ENCODE results near the gene PERM1. TPM values are rescaled to one million over a fixed set of nuclear protein-coding genes. Genes with fewer than 3 reads are reported as not detected.

Gene PERM1
- total and polyA plus RNA-seq, 9 of the 15 experiments (the other 6 are each of a cell fraction or from before 2014, with no cell fraction given) = not detected

DNA sequence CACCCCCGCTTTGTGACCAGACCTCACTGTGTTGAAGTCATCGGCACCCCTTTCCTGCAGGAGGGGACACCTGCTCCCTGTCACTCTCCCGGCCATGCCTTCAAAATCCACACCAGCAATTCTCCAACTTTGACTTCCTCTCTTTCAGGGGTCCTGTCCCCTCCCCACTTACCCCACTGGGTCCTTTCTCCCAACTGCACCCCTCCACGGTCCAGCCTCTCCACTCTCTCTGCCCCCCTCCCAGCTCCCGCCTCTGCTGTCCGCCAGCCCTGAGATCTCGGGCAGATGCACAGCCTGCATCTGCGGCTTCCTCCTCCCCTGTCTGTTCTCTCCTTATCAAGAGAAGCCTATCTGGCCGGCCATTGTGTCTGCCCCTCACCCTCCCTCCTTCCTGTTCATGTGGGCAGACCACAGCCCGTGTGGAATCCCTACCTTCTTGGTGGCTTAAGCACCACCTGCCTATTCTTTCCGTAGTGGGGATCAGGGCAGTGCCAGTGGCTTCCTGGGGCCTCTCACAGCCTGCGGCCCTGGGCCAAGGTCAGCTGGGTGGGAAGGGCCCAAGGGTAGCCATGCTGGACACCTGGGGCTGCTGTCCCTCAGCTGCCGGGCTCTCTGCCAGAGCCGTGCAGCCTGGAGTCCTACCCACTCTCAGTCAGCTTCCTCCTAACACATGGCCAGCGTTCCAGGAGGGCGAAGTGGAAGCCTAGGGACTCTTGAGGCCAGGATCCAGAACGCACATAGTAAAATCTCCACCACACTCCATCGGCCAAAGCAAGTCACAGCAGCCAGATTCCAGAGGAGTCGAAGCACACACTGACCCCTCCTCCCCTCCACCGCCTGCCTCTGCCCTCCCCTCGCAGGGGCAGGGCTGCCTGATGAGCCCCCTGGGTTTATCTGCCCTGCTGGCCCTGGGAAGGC, 23.1 kb upstream of the PERM1 start (continued):
- TF ChIP-seq, protein P1, sequence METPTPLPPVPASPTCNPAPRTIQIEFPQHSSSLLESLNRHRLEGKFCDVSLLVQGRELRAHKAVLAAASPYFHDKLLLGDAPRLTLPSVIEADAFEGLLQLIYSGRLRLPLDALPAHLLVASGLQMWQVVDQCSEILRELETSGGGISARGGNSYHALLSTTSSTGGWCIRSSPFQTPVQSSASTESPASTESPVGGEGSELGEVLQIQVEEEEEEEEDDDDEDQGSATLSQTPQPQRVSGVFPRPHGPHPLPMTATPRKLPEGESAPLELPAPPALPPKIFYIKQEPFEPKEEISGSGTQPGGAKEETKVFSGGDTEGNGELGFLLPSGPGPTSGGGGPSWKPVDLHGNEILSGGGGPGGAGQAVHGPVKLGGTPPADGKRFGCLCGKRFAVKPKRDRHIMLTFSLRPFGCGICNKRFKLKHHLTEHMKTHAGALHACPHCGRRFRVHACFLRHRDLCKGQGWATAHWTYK (CRISPR knock-in tag; IDR thresholded peaks at IDR 0.05) = peak; percentile 93
- TF ChIP-seq TAF7 (tag; IDR thresholded peaks at IDR 0.05) = 0 out of 2 replicates have a peak, but pooled peaks have one; percentile 69
- no peak for TF ChIP-seq TRIM28 (IDR thresholded peaks at IDR 0.05)
- peak; percentile 79; the same call in 1 of the 2 replicates for TF ChIP-seq ELF2 (CRISPR knock-in tag; IDR thresholded peaks at IDR 0.05)
- TF ChIP-seq YBX1 (IDR thresholded peaks at IDR 0.05) = no peak
- TF ChIP-seq PHB (CRISPR knock-in tag; IDR thresholded peaks at IDR 0.05) = 0 out of 2 replicates have a peak, but pooled peaks have one; percentile 24
- 0 out of 2 replicates have a peak, but pooled peaks have one; percentile 32 for TF ChIP-seq ZNF445 (CRISPR knock-in tag; IDR thresholded peaks at IDR 0.05; ENCODE audit: low read depth)
- TF ChIP-seq ELF4 (CRISPR knock-in tag; IDR thresholded peaks at IDR 0.05) = peak; percentile 27; the same call in 1 of the 2 replicates
- no peak for TF ChIP-seq ZNF57 (CRISPR knock-in tag; IDR thresholded peaks at IDR 0.05)
- TF ChIP-seq BRD4 (IDR thresholded peaks at IDR 0.05) = no peak
- peak; percentile 16; the same call in 1 of the 2 replicates for TF ChIP-seq KLF1 (tag; IDR thresholded peaks at IDR 0.05)
- TF ChIP-seq, protein P2, sequence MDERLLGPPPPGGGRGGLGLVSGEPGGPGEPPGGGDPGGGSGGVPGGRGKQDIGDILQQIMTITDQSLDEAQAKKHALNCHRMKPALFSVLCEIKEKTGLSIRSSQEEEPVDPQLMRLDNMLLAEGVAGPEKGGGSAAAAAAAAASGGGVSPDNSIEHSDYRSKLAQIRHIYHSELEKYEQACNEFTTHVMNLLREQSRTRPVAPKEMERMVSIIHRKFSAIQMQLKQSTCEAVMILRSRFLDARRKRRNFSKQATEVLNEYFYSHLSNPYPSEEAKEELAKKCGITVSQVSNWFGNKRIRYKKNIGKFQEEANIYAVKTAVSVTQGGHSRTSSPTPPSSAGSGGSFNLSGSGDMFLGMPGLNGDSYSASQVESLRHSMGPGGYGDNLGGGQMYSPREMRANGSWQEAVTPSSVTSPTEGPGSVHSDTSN (CRISPR knock-in tag; IDR thresholded peaks at IDR 0.05; ENCODE audit: low read depth) = no peak
- TF ChIP-seq, protein P2 (tag; conservative IDR thresholded peaks at IDR 0.05; ENCODE audit: low read depth) = 0 out of 2 replicates have a peak, but pooled peaks have one; percentile 25
- no peak for TF ChIP-seq NR4A1 (CRISPR knock-in tag; IDR thresholded peaks at IDR 0.05)
- TF ChIP-seq NR4A1 (tag; IDR thresholded peaks at IDR 0.05) = peak; percentile 96
- TF ChIP-seq TOE1 (IDR thresholded peaks at IDR 0.05; ENCODE audit: borderline replicate concordance) = peak; percentile 39; the same call in 1 of the 2 replicates
- no peak for TF ChIP-seq TOE1 (CRISPR knock-in tag; IDR thresholded peaks at IDR 0.05; ENCODE audit: borderline replicate concordance, low read depth)
- TF ChIP-seq, protein P3, sequence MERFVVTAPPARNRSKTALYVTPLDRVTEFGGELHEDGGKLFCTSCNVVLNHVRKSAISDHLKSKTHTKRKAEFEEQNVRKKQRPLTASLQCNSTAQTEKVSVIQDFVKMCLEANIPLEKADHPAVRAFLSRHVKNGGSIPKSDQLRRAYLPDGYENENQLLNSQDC (CRISPR knock-in tag; IDR thresholded peaks at IDR 0.05) = no peak
- no peak for TF ChIP-seq KHSRP (IDR thresholded peaks at IDR 0.05)
- peak; percentile 87 for TF ChIP-seq CBFA2T3 (IDR thresholded peaks at IDR 0.05)
- no peak for TF ChIP-seq SIN3A (IDR thresholded peaks at IDR 0.05; ENCODE audit: borderline replicate concordance in 2 of 2, control insufficient read depth in 1 of 2, low read depth in 2 of 2, low read length in 2 of 2)
- TF ChIP-seq ZKSCAN1 (IDR thresholded peaks at IDR 0.05; ENCODE audit: low read depth, low read length) = 0 out of 2 replicates have a peak, but pooled peaks have one; percentile 24
- peak; percentile 44 for TF ChIP-seq RBBP5 (IDR thresholded peaks at IDR 0.05; ENCODE audit: borderline replicate concordance, insufficient read depth, low read length, poor library complexity, severe bottlenecking)
- no peak for TF ChIP-seq NCOA6 (IDR thresholded peaks at IDR 0.05)
- TF ChIP-seq PURB (CRISPR knock-in tag; IDR thresholded peaks at IDR 0.05; ENCODE audit: low read depth) = no peak

Measured in K562 (cell line).